Spleen (tissue), 11 donors: ENCODE results near the gene SAFB. TPM values are rescaled to one million over a fixed set of nuclear protein-coding genes. Genes with fewer than 3 reads are reported as not detected.

Source experiments
- DNase-seq: peaks from one replicate; pipeline ENCODE4 v3.0.0-alpha.2; 2020
- H3K27ac ChIP-seq, 8 donors: fragments of 200-600 bp; sonication (generic) in 7 of 8; 1 replicate in 4 of 8; 2 replicates in 4 of 8; pipeline versions ENCODE4 v1.5.0 to v1.8.0; 2016 to 2021; ENCODE audit warnings: inconsistent platforms in 4 of 8, mild to moderate bottlenecking in 4 of 8, moderate library complexity in 1 of 8
- H3K27me3 ChIP-seq, 7 donors: fragments of 200-600 bp; sonication (generic) in 6 of 7; replicated peaks in 1 of 7; 1 replicate in 4 of 7; 2 replicates in 3 of 7; pipeline versions ENCODE4 v1.5.0 to v1.8.0; 2016 to 2021; ENCODE audit warnings: inconsistent platforms in 3 of 7, mild to moderate bottlenecking in 1 of 7
- H3K36me3 ChIP-seq, 6 donors: fragments of 200-600 bp; sonication (generic) in 5 of 6; 1 replicate in 4 of 6; 2 replicates in 2 of 6; pipeline versions ENCODE4 v1.5.0 to v1.8.0; 2016 to 2021; ENCODE audit warnings: inconsistent platforms in 2 of 6
- H3K4me1 ChIP-seq, 6 donors: fragments of 200-600 bp; sonication (generic) in 5 of 6; 1 replicate in 3 of 6; 2 replicates in 3 of 6; pipeline versions ENCODE4 v1.5.0 to v1.8.0; 2016 to 2021; ENCODE audit warnings: inconsistent platforms in 3 of 6
- H3K4me3 ChIP-seq, 8 donors: fragments of 200-600 bp; sonication (generic) in 7 of 8; 1 replicate in 4 of 8; 2 replicates in 4 of 8; pipeline versions ENCODE4 v1.5.0 to v1.8.0; 2016 to 2021; ENCODE audit warnings: inconsistent platforms in 4 of 8, mild to moderate bottlenecking in 4 of 8, moderate library complexity in 2 of 8
- H3K9me3 ChIP-seq, 8 donors: fragments of 200-600 bp; sonication (generic) in 7 of 8; 1 replicate in 4 of 8; 2 replicates in 4 of 8; pipeline versions ENCODE4 v1.5.0 to v1.8.0; 2016 to 2021; ENCODE audit warnings: inconsistent platforms in 4 of 8
- POLR2A ChIP-seq, 3 donors: fragments of 450-650 bp; IDR thresholded peaks; one replicate each; pipeline ENCODE4 v1.5.1; 2017; ENCODE audit warnings: antibody characterized with exemption in 3 of 3, mild to moderate bottlenecking in 1 of 3
- POLR2AphosphoS5 ChIP-seq, 3 donors: sonication (generic); formaldehyde crosslinking; IDR thresholded peaks; one replicate each; pipeline ENCODE4 v1.5.1; 2017; ENCODE audit warnings: antibody characterized with exemption in 3 of 3
- WGBS, 5 donors: extraction: QIAGEN DNeasy Blood & Tissue Kit in 3 of 5; methylation state at CpG; one replicate each; pipeline versions ENCODE4 v1.1.5 to v1.1.7; 2013 to 2018; 5-methylcytosine and 5-hydroxymethylcytosine counted together
- intact Hi-C: fragments of 100-400 bp; cut with DNase I; formaldehyde crosslinking; loops from one replicate; pipeline ENCODE4 v1.15.0; 2023; ENCODE audit warnings: low total_unique reads
- polyA plus RNA-seq, 3 donors: library from polyadenylated mRNA; stranded (reverse); fragments of 200-250 nt; gene quantifications; one replicate each; pipeline ENCODE4 v1.2.1, GENCODE V29; 2013
- total RNA-seq, 7 donors: library from RNA; depleted of rRNA in 3 of 7; stranded (reverse); fragments of >200 nt in 3 of 7; fragmentation: NEBNext Ultra II Directional in 4 of 7; extraction: Animal tissue kit (Norgen Biotek cat#: 25700) in 4 of 7; gene quantifications; one replicate each; pipeline versions ENCODE4 v1.1.0 to v1.2.1, GENCODE V29; 2016 to 2021
- TF ChIP-seq, protein P1 (sequence below), 11 experiments: fragments of 200-600 bp in 7 of 11; fragments of 450-650 bp in 4 of 11; sonication (generic) in 4 of 11; IDR thresholded peaks in 8 of 11; conservative IDR thresholded peaks in 3 of 11; 1 replicate in 7 of 11; 2 replicates in 4 of 11; pipeline versions ENCODE4 v1.4.0 to v1.8.0; 2016 to 2021; ENCODE audit warnings: antibody characterized with exemption in 11 of 11, inconsistent platforms in 4 of 11, mild to moderate bottlenecking in 1 of 11
- donor health status: healthy with polysubstance abuse.
- donor health status: DM: no; HTN: no; CAD: no; lungs with moderate emphysema.
- donor health status: DM: no; HTN: no; CAD: no.
- donor health status: Bipolar disorder and iron deficiency.
- donor health status: healthy.
- donor health status: DM: no; HTN: no; CAD: no.
- donor health status: DM: yes; HTN: yes; CAD: no.

Gene SAFB
- total and polyA plus RNA-seq, 10 donors, result 41.7 to 161 (median 99.2) TPM

DNA sequence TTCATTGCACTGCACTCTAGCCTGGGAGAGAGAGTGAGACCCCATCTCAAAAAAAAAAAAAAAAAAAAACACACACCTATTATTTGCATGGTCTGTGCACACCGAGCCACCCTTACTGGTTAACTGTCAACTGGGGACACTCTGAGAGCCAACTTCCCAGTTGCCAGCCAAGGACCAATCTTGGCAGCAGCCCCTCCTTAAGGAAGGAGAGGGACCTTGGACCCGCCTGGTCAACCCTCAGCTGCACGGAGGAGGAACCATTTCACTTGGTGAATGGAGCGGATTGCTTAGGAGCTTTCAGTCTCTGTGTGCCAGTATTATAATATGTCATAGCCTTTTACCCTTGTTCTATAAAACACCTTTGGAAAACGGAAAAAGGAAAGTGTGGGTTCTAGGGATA, 32.5 kb downstream of the SAFB start:
- peak; percentile 29 for DNase-seq
- no peak for TF ChIP-seq POLR2AphosphoS5 (IDR thresholded peaks at IDR 0.05)
- TF ChIP-seq, protein P1, sequence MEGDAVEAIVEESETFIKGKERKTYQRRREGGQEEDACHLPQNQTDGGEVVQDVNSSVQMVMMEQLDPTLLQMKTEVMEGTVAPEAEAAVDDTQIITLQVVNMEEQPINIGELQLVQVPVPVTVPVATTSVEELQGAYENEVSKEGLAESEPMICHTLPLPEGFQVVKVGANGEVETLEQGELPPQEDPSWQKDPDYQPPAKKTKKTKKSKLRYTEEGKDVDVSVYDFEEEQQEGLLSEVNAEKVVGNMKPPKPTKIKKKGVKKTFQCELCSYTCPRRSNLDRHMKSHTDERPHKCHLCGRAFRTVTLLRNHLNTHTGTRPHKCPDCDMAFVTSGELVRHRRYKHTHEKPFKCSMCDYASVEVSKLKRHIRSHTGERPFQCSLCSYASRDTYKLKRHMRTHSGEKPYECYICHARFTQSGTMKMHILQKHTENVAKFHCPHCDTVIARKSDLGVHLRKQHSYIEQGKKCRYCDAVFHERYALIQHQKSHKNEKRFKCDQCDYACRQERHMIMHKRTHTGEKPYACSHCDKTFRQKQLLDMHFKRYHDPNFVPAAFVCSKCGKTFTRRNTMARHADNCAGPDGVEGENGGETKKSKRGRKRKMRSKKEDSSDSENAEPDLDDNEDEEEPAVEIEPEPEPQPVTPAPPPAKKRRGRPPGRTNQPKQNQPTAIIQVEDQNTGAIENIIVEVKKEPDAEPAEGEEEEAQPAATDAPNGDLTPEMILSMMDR (IDR thresholded peaks at IDR 0.05 in 8 of 11, conservative IDR thresholded peaks at IDR 0.05 in 3 of 11), result no peak
- TF ChIP-seq POLR2A (IDR thresholded peaks at IDR 0.05), result no peak
- 73 to 85% (median 81%) methylated on average over 5 of the region's 5 CpGs for WGBS, 5 donors
- Histone ChIP-seq H3K4me3 (no peak overlapping the region), H3K27ac (peak overlapping the region in 1 of 8 donors; percentile 11), H3K27me3 (no peaks in the 10 kb centered on the region), H3K4me1 (peaks cover 0 to 4% (median 0%) of the 10 kb centered on the region in 6 donors), H3K36me3 (peaks cover 6 to 100% (median 100%) of the 10 kb centered on the region in 6 donors), H3K9me3 (no peaks in the 10 kb centered on the region)
- intact Hi-C loops, result no loop called here

DNA sequence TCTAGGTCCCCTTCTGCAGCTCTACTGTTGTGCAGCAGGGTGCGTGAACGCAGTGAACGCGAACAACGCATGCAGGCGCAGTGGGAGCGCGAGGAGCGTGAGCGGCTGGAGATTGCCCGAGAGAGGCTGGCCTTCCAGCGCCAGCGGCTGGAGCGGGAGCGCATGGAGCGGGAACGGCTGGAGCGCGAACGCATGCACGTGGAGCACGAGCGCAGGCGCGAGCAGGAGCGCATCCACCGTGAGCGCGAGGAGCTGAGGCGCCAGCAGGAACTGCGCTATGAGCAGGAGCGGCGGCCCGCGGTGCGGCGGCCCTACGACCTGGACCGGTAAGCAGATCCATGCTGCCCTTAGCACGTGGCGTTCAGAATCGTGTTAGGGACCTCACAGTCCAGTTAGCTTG, 38.6 kb downstream of the SAFB start:
- WGBS, 5 donors, result 96 to 99% (median 98%) methylated on average over 42 of the region's 42 CpGs
- peak; percentile 67 for DNase-seq
- no peaks in the 10 kb centered on the region for H3K9me3 ChIP-seq
- intact Hi-C loops, result no loop called here
- H3K4me1 ChIP-seq, result no peaks in the 10 kb centered on the region
- no peaks in the 10 kb centered on the region for H3K27me3 ChIP-seq
- no peak overlapping the region for H3K27ac ChIP-seq
- H3K4me3 ChIP-seq, result no peak overlapping the region
- TF ChIP-seq POLR2AphosphoS5 (IDR thresholded peaks at IDR 0.05) (peak; percentile 42 to 77 (median 53)), POLR2A (IDR thresholded peaks at IDR 0.05) (no peak)
- peaks cover 12 to 100% (median 100%) of the 10 kb centered on the region in 6 donors for H3K36me3 ChIP-seq

DNA sequence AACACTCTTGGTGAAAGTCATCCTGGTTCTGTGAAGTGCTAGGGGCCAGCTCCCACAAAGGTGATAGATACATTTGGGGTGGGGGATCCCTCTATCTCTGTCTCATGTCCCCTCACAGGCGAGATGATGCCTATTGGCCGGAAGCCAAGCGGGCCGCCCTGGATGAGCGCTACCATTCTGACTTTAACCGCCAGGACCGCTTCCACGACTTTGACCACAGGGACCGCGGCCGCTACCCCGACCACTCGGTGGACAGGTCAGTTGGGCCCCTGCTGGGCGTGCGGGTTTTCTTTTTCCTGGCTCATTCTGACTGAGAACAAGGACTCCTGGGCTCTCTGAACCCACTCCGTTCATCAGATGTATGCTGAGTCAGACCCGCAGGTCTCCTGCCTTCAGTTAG, 41.0 kb downstream of the SAFB start:
- intact Hi-C loops, result no loop called here
- WGBS, 5 donors, result 92 to 98% (median 96%) methylated on average over 17 of the region's 17 CpGs
- no peak overlapping the region for H3K27ac ChIP-seq
- no peaks in the 10 kb centered on the region for H3K4me1 ChIP-seq
- peaks cover 11 to 100% (median 99%) of the 10 kb centered on the region in 6 donors for H3K36me3 ChIP-seq
- TF ChIP-seq POLR2A (IDR thresholded peaks at IDR 0.05) (no peak), POLR2AphosphoS5 (IDR thresholded peaks at IDR 0.05) (peak in 1 of 3 donors; percentile 41)
- TF ChIP-seq, protein P1 (IDR thresholded peaks at IDR 0.05 in 8 of 11, conservative IDR thresholded peaks at IDR 0.05 in 3 of 11), result no peak
- H3K27me3 ChIP-seq, result no peaks in the 10 kb centered on the region
- H3K4me3 ChIP-seq, result no peak overlapping the region
- H3K9me3 ChIP-seq, result no peaks in the 10 kb centered on the region
- peak; percentile 64 for DNase-seq

DNA sequence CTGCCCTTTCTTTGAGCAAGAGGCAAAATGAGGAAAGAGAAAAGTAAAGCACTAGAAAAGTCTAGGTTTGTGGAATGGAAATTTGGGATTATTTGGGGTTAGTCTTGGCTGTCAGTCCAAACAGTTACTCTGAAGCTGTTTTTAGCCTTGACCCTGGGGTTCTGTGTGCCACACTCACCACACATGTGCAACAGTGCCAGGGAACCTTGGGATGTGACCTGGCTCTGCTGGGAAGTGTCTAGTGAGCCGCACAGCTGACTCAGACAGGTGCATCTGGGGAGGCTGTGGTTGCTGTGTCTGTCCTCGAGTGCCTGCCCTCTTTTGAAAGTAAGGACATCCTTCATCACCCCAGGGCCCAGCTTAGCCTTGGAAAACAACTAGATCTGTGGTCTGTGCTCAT, 41.6 kb downstream of the SAFB start:
- WGBS, 5 donors, result 85 to 100% (median 89%) methylated on average over 2 of the region's 2 CpGs
- no peaks in the 10 kb centered on the region for H3K4me1 ChIP-seq
- no peak overlapping the region for H3K4me3 ChIP-seq
- intact Hi-C loops, result no loop called here
- TF ChIP-seq POLR2A (IDR thresholded peaks at IDR 0.05) (no peak), POLR2AphosphoS5 (IDR thresholded peaks at IDR 0.05) (no peak)
- TF ChIP-seq, protein P1 (IDR thresholded peaks at IDR 0.05 in 8 of 11, conservative IDR thresholded peaks at IDR 0.05 in 3 of 11), result no peak
- peak; percentile 33 for DNase-seq
- peaks cover 9 to 100% (median 99%) of the 10 kb centered on the region in 6 donors for H3K36me3 ChIP-seq
- no peaks in the 10 kb centered on the region for H3K27me3 ChIP-seq
- H3K27ac ChIP-seq, result no peak overlapping the region
- no peaks in the 10 kb centered on the region for H3K9me3 ChIP-seq
